ENCODE measurements around the gene MARK4.
"Not testable (repeated sequence)": the region's sequence is repeated elsewhere in the genome, so short reads cannot be mapped to it uniquely, and the experiment has no call there.

Gene MARK4

GRCh38 chr19:45244133-45244794, 6.8 kb upstream of the MARK4 start:
- DNase-seq, result no peak

GRCh38 chr19:45245334-45245787, 5.7 kb upstream of the MARK4 start, which contains the start of gene EXOC3L2:
Gene EXOC3L2 (minus strand): TSS chr19:45245407. CDS start chr19:45239045, 6,362 bp downstream.
- no peak for DNase-seq

GRCh38 chr19:45245826-45246225, 5.2 kb upstream of the MARK4 start:
- no peak for DNase-seq

- no peak for DNase-seq
These were observed 3.9 kb upstream of the MARK4 start for GRCh38 chr19:45247136-45247535.

- no peak for DNase-seq
These were observed 1.6 kb upstream of the MARK4 start for GRCh38 chr19:45249261-45250033.

- DNase-seq, result no peak
These were observed 747 bp upstream of the MARK4 start for GRCh38 chr19:45250216-45250831.

GRCh38 chr19:45251452-45252354, 632 bp downstream of the MARK4 start:
- DNase-seq, result no peak

GRCh38 chr19:45253396-45254027, 2.4 kb downstream of the MARK4 start:
- peak; percentile 32 for DNase-seq

GRCh38 chr19:45254044-45254531, 3.0 kb downstream of the MARK4 start:
- no peak for DNase-seq

GRCh38 chr19:45255611-45256157, 4.6 kb downstream of the MARK4 start:
- no peak for DNase-seq

- DNase-seq, result no peak
These were observed 5.8 kb downstream of the MARK4 start for GRCh38 chr19:45256836-45257235.

GRCh38 chr19:45258862-45259261, 7.8 kb downstream of the MARK4 start:
- DNase-seq, result no peak

GRCh38 chr19:45262570-45262969, 11.5 kb downstream of the MARK4 start:
- DNase-seq, result no peak

- no peak for DNase-seq
These were observed 11.9 kb downstream of the MARK4 start for GRCh38 chr19:45263013-45263412.

GRCh38 chr19:45264781-45265317, 13.8 kb downstream of the MARK4 start:
- no peak for DNase-seq

- DNase-seq, result no peak
These were observed 14.3 kb downstream of the MARK4 start for GRCh38 chr19:45265375-45265774.

GRCh38 chr19:45267296-45267695, 16.2 kb downstream of the MARK4 start:
- no peak for DNase-seq

GRCh38 chr19:45269939-45270338, 18.9 kb downstream of the MARK4 start:
- DNase-seq, result not testable (repeated sequence)

GRCh38 chr19:45271098-45271734, 20.1 kb downstream of the MARK4 start:
- DNase-seq, result no peak

GRCh38 chr19:45271735-45272108, 20.7 kb downstream of the MARK4 start:
- no peak for DNase-seq

- no peak for DNase-seq
These were observed 22.4 kb downstream of the MARK4 start for GRCh38 chr19:45273521-45273855.

Measured in activated CD4-positive, alpha-beta T cell treated with anti-CD3 and anti-CD28 coated beads, Interleukin-2, amount 50 U/mL, for 16 hours (primary cell).